ENCODE measurements around the gene TFEB. TPM values are rescaled to one million over a fixed set of nuclear protein-coding genes. Genes with fewer than 3 reads are reported as not detected.

TFEB gene
- total RNA-seq (ENCODE audit: unreplicated experiment), result 3.1 TPM
- long read RNA-seq, result 0 reads

GRCh38 chr6:41735427-41736185 lies at the start of gene TFEB:
TSS of gene TFEB (minus strand) at chr6:41735608. CDS start at chr6:41691213, 44,395 bp downstream.
- DNase-seq, result peak; percentile 96
- peaks cover 4% of the 10 kb centered on the region for H3K4me1 Mint-ChIP-seq (ENCODE audit: low read depth, unreplicated experiment)
- peaks cover 3% of the 10 kb centered on the region for H3K27me3 Mint-ChIP-seq (ENCODE audit: unreplicated experiment)
- peak; percentile 93 for TF ChIP-seq CTCF (IDR thresholded peaks at IDR 0.05; ENCODE audit: partially characterized antibody, unreplicated experiment)
- H3K36me3 Mint-ChIP-seq (ENCODE audit: unreplicated experiment), result no peaks in the 10 kb centered on the region
- H3K4me3 Mint-ChIP-seq (ENCODE audit: unreplicated experiment), result peak within 1 kb of the TSS; percentile 80
- peaks cover 5% of the 10 kb centered on the region for H3K9me3 Mint-ChIP-seq (ENCODE audit: unreplicated experiment)
- peak within 1 kb of the TSS; percentile 33 for H3K27ac Mint-ChIP-seq (ENCODE audit: unreplicated experiment)

GRCh38 chr6:41784581-41785171 lies 49.3 kb upstream of the TFEB start:
- peaks cover 12% of the 10 kb centered on the region for H3K27me3 Mint-ChIP-seq (ENCODE audit: unreplicated experiment)

GRCh38 chr6:41783106-41783780 lies 47.8 kb upstream of the TFEB start:
- H3K9me3 Mint-ChIP-seq (ENCODE audit: unreplicated experiment), result peaks cover 4% of the 10 kb centered on the region
- H3K4me3 Mint-ChIP-seq (ENCODE audit: unreplicated experiment), result no peak overlapping the region
- H3K27me3 Mint-ChIP-seq (ENCODE audit: unreplicated experiment), result peaks cover 16% of the 10 kb centered on the region
- H3K4me1 Mint-ChIP-seq (ENCODE audit: low read depth, unreplicated experiment), result peaks cover 7% of the 10 kb centered on the region
- H3K27ac Mint-ChIP-seq (ENCODE audit: unreplicated experiment), result no peak overlapping the region
- TF ChIP-seq CTCF (IDR thresholded peaks at IDR 0.05; ENCODE audit: partially characterized antibody, unreplicated experiment), result no peak
- H3K36me3 Mint-ChIP-seq (ENCODE audit: unreplicated experiment), result no peaks in the 10 kb centered on the region
- no peak for DNase-seq

More at GRCh38 chr6:41784581-41785171, 49.3 kb upstream of the TFEB start:
- H3K36me3 Mint-ChIP-seq (ENCODE audit: unreplicated experiment), result no peaks in the 10 kb centered on the region
- peaks cover 5% of the 10 kb centered on the region for H3K9me3 Mint-ChIP-seq (ENCODE audit: unreplicated experiment)
- no peak for TF ChIP-seq CTCF (IDR thresholded peaks at IDR 0.05; ENCODE audit: partially characterized antibody, unreplicated experiment)
- peak overlapping the region; percentile 17 for H3K4me3 Mint-ChIP-seq (ENCODE audit: unreplicated experiment)
- H3K4me1 Mint-ChIP-seq (ENCODE audit: low read depth, unreplicated experiment), result peaks cover 2% of the 10 kb centered on the region
- no peak for DNase-seq
- no peak overlapping the region for H3K27ac Mint-ChIP-seq (ENCODE audit: unreplicated experiment)

- DNase-seq, result no peak
- H3K27ac Mint-ChIP-seq (ENCODE audit: unreplicated experiment), result no peak overlapping the region
- peaks cover 14% of the 10 kb centered on the region for H3K27me3 Mint-ChIP-seq (ENCODE audit: unreplicated experiment)
- peaks cover 7% of the 10 kb centered on the region for H3K4me1 Mint-ChIP-seq (ENCODE audit: low read depth, unreplicated experiment)
- H3K36me3 Mint-ChIP-seq (ENCODE audit: unreplicated experiment), result no peaks in the 10 kb centered on the region
- H3K9me3 Mint-ChIP-seq (ENCODE audit: unreplicated experiment), result no peaks in the 10 kb centered on the region
- H3K4me3 Mint-ChIP-seq (ENCODE audit: unreplicated experiment), result peak overlapping the region; percentile 81
- TF ChIP-seq CTCF (IDR thresholded peaks at IDR 0.05; ENCODE audit: partially characterized antibody, unreplicated experiment), result no peak
Observed at GRCh38 chr6:41781366-41781730, 45.9 kb upstream of the TFEB start.

All from glutamatergic neuron (in vitro differentiated cells).